Measurements from ENCODE around the gene TEX13D. TPM values are rescaled to one million over a fixed set of nuclear protein-coding genes. Genes with fewer than 3 reads are reported as not detected.

The TEX13D gene
- total and polyA plus RNA-seq, 3 donors from 2014 or later, result 3.3 to 8.2 (median 6.7) TPM

DNA sequence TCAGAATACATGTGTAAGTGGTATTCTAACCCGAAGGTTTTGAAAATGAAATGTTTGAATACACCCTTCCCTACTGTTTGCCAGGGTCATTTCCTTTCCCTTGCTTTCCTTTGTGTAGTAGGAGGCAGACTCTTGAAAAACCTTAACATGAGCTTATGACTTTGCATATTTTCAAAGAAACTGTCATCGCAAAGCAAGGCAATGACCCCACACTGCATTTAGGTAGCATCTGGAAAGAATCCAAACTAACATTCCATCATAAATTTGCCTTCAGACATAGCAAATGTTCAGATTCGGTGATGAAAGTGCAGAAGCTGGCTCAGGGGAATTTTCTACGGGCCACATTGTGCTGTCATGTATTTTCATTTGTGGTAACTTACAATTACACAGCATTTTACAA, 46.2 kb downstream of the TEX13D start:
- Histone ChIP-seq H3K4me1 (no peaks in the 10 kb centered on the region), H3K27me3 (no peaks in the 10 kb centered on the region), H3K36me3 (ENCODE audit: low read depth, missing control alignments) (no peaks in the 10 kb centered on the region), H3K4me3 (no peak overlapping the region), H3K27ac (no peak overlapping the region), H3K9me3 (no peaks in the 10 kb centered on the region)
- DNase-seq, result no peak
- intact Hi-C loops (cut with DNase I; ENCODE audit: low total_unique reads), result no loop called here
- WGBS, 2 donors, result 63 to 64% methylated on average over 4 of the region's 4 CpGs
- no peak for TF ChIP-seq POLR2A (IDR thresholded peaks at IDR 0.05)
- TF ChIP-seq, protein P1, sequence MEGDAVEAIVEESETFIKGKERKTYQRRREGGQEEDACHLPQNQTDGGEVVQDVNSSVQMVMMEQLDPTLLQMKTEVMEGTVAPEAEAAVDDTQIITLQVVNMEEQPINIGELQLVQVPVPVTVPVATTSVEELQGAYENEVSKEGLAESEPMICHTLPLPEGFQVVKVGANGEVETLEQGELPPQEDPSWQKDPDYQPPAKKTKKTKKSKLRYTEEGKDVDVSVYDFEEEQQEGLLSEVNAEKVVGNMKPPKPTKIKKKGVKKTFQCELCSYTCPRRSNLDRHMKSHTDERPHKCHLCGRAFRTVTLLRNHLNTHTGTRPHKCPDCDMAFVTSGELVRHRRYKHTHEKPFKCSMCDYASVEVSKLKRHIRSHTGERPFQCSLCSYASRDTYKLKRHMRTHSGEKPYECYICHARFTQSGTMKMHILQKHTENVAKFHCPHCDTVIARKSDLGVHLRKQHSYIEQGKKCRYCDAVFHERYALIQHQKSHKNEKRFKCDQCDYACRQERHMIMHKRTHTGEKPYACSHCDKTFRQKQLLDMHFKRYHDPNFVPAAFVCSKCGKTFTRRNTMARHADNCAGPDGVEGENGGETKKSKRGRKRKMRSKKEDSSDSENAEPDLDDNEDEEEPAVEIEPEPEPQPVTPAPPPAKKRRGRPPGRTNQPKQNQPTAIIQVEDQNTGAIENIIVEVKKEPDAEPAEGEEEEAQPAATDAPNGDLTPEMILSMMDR (IDR thresholded peaks at IDR 0.05), result no peak

DNA sequence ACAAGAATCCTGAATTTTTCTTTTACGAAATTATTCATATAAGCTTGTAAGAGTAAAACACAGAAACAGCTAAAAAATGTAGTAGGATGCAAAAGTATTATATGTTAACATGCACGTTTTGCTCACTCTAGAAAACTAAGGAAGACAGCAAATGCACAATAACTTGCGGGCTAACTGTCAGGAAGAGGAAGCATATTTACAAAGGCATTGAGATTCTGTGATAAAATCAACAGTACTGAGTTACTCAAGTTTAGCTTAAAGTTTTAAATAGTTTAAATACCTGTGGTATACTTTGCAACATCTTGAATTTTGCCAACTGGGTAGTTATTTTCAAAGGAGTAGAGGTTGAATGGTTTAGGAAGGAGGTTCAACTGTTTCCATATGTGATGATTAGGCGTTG, 50.9 kb downstream of the TEX13D start:
- intact Hi-C loops (cut with DNase I; ENCODE audit: low total_unique reads), result no loop called here
- Histone ChIP-seq H3K9me3 (no peaks in the 10 kb centered on the region), H3K36me3 (ENCODE audit: low read depth, missing control alignments) (no peaks in the 10 kb centered on the region), H3K4me1 (no peaks in the 10 kb centered on the region), H3K4me3 (no peak overlapping the region), H3K27ac (no peak overlapping the region), H3K27me3 (no peaks in the 10 kb centered on the region)
- no peak for DNase-seq
- WGBS, 2 donors, result 86 to 93% methylated on average over 4 of the region's 4 CpGs
- TF ChIP-seq, protein P1 (IDR thresholded peaks at IDR 0.05), result no peak
- TF ChIP-seq POLR2A (IDR thresholded peaks at IDR 0.05), result no peak

DNA sequence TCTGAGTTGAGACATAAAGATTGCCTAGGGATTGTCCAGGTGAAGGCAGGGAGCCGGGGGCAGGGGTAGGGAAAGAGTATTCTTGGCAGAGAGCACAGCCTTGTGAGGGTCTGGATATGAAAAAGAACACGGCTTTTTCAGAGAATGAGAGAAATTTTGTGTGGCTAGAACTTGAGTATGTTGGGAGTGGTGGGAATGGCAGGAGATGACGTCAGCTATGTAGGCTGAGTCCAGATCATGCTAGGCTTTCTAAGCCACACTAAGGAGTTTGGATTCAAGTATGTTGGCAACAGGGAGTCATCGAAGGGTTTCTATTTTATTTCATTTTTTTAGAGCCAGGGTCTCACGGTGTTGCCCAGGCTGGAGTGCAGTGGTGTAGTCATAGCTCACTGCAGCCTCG, 53.9 kb downstream of the TEX13D start:
- no peaks in the 10 kb centered on the region for H3K9me3 ChIP-seq
- H3K27me3 ChIP-seq, result no peaks in the 10 kb centered on the region
- no peak overlapping the region for H3K27ac ChIP-seq
- intact Hi-C loops (cut with DNase I; ENCODE audit: low total_unique reads), result no loop called here
- no peak for DNase-seq
- no peak overlapping the region for H3K4me3 ChIP-seq
- TF ChIP-seq POLR2A (IDR thresholded peaks at IDR 0.05), result no peak
- TF ChIP-seq, protein P1 (IDR thresholded peaks at IDR 0.05), result no peak
- H3K4me1 ChIP-seq, result no peaks in the 10 kb centered on the region
- H3K36me3 ChIP-seq (ENCODE audit: low read depth, missing control alignments), result no peaks in the 10 kb centered on the region
- WGBS, 2 donors, result 84 to 93% methylated on average over 5 to 6 of the region's 6 CpGs

Small RNA genes within 50 kb of the gene (small RNA-seq; reads per million reads assigned to genes)
- 0 reads per million in 2 donors for gene AL022718.1

Other genes with a start within 250 kb of the TEX13D start
- gene SH2D1A, start 13.9 kb downstream of the TEX13D start, total RNA-seq, result not detected
- gene SH2D1A, start 13.9 kb downstream of the TEX13D start, polyA plus RNA-seq (ENCODE audit: insufficient read depth, low read depth, low replicate concordance), result 0.82 TPM

All from testis (tissue), 3 donors.